Measurements from ENCODE around the gene C1S.
"Not testable (repeated sequence)": the region's sequence is repeated elsewhere in the genome, so short reads cannot be mapped to it uniquely, and the experiment has no call there.

C1S gene

DNA sequence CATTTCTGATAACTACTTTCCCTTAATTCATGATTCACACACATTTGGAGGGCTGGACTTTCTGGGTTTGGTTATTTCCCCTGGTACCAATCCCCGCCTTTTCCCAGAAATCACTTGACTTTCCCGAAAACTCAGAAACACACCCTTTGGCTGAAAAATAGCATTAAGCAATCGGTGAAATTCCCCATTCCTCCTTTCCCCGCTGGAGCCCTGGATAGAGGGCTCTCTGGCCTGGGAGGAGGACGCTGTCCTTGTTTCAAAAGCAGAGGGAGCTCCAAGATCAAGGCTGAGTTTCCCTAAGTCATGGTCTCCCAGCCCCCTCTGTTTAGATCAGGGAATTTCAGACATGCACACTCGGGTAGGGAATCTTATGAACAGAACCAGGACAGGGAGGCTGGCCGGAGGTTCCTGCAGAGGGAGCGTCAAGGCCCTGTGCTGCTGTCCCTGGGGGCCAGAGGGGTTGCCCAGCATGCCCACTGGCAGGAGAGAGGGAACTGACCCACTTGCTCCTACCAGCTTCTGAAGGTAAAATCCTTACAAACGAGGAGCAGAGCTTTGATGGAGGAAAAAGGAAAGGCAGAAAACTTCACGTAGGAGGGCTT is at the start of gene C1S:
Gene C1S, plus strand, starts transcription at position 366 of the 602 bp plus-strand sequence. CDS start 1,195 bp downstream, outside the sequence.
- peak; percentile 94 for DNase-seq (ENCODE audit: low spot score)
- peak within 1 kb of the TSS; percentile 70 for H3K4me3 ChIP-seq
- TF ChIP-seq, protein P1, sequence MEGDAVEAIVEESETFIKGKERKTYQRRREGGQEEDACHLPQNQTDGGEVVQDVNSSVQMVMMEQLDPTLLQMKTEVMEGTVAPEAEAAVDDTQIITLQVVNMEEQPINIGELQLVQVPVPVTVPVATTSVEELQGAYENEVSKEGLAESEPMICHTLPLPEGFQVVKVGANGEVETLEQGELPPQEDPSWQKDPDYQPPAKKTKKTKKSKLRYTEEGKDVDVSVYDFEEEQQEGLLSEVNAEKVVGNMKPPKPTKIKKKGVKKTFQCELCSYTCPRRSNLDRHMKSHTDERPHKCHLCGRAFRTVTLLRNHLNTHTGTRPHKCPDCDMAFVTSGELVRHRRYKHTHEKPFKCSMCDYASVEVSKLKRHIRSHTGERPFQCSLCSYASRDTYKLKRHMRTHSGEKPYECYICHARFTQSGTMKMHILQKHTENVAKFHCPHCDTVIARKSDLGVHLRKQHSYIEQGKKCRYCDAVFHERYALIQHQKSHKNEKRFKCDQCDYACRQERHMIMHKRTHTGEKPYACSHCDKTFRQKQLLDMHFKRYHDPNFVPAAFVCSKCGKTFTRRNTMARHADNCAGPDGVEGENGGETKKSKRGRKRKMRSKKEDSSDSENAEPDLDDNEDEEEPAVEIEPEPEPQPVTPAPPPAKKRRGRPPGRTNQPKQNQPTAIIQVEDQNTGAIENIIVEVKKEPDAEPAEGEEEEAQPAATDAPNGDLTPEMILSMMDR (IDR thresholded peaks at IDR 0.05) = peak; percentile 66
- H3K27ac ChIP-seq = peak within 1 kb of the TSS; percentile 83 to 91

DNA sequence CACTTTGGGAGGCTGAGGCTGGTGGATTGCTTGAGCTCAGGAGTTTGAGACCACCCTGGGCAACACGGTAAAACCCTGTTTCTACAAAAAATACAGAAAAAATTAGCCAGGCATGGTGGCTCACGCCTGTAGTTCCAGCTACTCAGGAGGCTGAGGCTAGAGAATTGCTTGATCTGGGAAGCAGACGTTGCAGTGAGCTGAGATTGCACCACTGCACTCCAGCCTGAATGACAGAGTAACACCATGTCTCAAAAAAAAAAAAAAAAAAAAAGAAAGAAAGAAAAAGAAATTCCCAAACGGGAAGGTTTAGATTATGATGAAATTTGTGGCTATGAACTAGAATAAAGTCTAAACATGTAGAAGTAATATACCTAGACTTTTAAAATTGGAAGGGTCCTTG is 49.1 kb upstream of the C1S start:
- H3K27ac ChIP-seq; DNase-seq (ENCODE audit: low spot score); H3K4me3 ChIP-seq: not testable (repeated sequence)

DNA sequence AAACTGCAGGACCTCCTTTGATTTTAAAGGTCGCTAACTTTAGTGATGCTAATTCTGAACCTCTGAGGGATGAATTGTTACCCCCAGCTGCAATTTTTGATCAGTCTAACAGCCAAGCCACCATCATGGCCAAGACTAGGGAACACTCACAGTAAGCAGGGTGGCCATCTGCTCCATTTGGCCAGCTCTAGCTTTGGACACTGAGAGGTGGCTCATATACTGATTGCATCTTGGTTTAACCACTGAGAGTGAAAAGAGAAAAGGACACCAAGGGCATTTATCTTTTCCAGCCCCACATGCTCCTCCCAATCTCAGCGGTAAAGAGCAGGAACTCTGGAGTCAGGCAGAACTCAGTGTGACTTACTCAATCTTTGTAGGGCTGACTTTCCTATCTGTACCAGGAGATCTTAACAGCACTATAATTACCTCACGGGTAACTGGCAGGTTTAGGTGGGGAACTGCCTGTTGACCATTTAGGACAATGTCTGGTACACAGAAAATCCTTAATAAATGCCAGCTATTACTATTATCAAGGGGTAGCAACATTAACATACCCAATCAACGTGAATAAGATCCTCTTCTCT is 48.4 kb upstream of the C1S start:
- Histone ChIP-seq H3K4me3 (no peak overlapping the region), H3K27ac (no peak overlapping the region)
- TF ChIP-seq, protein P1 (IDR thresholded peaks at IDR 0.05) = no peak
- DNase-seq (ENCODE audit: low spot score) = no peak

DNA sequence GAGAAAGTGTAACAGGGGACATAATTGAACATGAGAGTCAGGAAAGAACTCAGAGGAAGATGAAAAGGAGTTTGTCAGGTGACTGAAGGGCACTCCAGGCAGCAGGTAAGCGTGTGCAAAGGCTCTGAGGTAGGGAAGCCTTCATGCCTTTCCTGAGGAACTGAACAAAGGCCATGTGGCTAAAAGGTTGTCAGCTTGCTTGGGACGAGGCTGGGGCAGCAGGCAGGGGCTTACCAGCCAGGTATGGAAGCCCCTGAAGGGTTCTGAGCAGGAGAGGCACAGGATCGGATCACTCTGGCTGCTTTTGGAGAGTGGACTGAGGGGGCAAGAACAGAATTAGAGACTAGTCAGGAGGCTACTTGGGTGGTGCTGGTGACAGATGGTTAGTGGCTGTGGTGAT is 47.4 kb upstream of the C1S start:
- Histone ChIP-seq H3K4me3 (no peak overlapping the region), H3K27ac (no peak overlapping the region)
- TF ChIP-seq, protein P1 (IDR thresholded peaks at IDR 0.05) = no peak
- no peak for DNase-seq (ENCODE audit: low spot score)

DNA sequence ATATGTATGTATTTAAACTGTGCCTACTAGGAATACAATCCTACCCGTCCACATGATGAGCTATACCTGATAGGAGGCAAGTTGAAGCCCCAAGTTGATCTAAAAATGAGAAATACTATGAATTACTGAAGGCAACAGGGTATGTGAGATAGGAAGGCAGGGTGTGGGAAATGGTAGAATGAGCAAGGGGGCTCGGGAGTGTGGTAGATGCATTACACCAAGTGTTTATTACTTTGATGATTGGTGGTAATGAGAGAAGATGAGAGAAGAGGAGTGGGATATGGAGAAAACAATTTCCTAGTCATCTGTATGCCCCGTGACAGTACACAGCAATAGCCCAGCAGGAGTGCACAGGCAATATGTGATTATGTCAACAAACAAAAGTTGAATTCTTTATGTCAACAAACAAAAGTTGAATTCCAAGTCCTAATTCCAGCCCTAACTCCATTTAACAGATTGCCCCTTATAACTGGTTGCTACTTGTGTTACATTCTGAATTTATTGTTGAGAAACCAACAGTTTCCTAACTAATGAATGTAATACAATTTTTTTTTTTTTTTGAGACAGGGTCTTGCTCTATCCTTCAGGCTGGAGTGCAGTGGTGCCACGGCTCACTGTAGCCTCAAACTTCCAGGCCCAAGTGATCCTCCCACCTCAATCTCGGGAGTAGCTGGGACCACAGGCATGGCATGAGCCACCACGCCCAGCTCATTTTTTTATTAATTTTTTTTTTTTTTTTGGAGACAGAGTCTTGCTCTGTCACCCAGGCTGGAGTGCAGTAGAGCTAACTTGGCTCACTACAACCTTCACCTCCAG is 44.8 kb upstream of the C1S start:
- TF ChIP-seq, protein P1 (IDR thresholded peaks at IDR 0.05) = no peak
- DNase-seq (ENCODE audit: low spot score) = no peak
- no peak overlapping the region for H3K4me3 ChIP-seq
- no peak overlapping the region for H3K27ac ChIP-seq

DNA sequence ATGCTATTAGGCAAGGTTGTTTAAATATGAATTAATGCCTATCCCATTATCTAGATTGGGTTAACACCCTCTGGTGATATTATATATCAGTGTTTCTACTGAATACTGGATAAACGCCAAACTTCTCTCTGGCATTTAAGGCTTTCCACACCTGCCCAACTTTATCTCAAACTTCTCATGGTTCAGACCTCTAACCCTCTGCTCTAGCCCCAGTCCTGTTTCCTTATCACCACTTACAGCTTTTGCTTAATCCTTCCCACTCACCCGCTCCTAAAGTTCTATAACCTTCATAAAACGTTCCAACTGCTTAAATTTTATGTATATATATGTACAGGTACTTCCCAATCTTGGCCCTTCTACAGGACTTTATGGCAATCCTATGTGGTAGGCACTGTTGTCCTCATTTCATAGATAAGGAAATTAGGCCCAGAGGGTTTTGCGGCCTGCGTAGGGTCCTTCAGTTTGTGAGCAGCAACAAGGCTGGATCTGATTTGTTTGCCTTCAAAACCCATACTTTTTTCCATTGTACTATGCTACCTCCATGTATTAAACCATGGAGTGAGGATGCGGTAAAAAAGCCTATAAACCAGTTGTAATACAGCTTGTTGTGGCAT is 43.5 kb upstream of the C1S start:
- DNase-seq (ENCODE audit: low spot score) = no peak
- Histone ChIP-seq H3K4me3 (peak overlapping the region; percentile 89), H3K27ac (no peak overlapping the region)
- TF ChIP-seq, protein P1 (IDR thresholded peaks at IDR 0.05) = no peak

DNA sequence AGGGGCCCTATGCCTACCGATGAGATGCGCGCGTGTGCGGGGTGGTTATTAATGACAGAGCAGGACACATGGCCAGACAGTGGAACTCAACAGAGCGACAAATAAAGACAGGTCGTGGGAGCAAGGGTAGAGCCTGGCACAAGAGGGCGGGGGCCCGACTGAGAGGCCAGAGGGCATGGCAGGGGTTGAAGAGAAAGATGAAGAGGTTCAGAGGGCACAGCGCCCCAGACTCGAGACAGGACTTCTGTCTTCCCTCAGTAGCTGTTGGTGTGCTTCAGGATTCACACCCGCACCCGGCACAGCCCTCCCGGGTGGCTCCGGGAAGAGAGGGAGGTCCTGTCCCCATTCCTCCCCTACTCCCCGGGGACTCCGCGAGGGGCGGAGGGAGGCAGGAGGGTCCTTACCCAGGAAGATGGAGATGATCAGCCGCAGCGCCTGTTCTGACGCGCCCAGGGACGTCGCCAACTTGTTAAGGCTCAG is 42.6 kb upstream of the C1S start:
- DNase-seq (ENCODE audit: low spot score) = no peak
- TF ChIP-seq, protein P1 (IDR thresholded peaks at IDR 0.05) = no peak
- peak overlapping the region; percentile 89 for H3K4me3 ChIP-seq

More for the DNA sequence above, 42.6 kb upstream of the C1S start:
- H3K27ac ChIP-seq = peak overlapping the region; percentile 89 to 97
